GM23338 (cell line): Measurements from ENCODE around the gene TTC27. TPM values are rescaled to one million over a fixed set of nuclear protein-coding genes. Genes with fewer than 3 reads are reported as not detected.

Experiments
- ATAC-seq: fragments of 200-7000 bp; cut with Tn5 transposase; 3 replicates; pipeline ENCODE4 v1.9.1; 2020
- DNase-seq: peaks from one replicate; pipeline ENCODE4 v3.0.0-alpha.2; 2015; ENCODE audit warnings: low spot score
- H2AFZ ChIP-seq: fragments of 200-600 bp; sonication (generic); 2 replicates; pipeline ENCODE4 v1.8.0; 2016; ENCODE audit warnings: antibody characterized with exemption, mild to moderate bottlenecking, moderate library complexity
- H3F3A ChIP-seq: fragments of 200-600 bp; sonication (generic); replicated peaks from 2 replicates; pipeline ENCODE4 v1.8.0; 2017; ENCODE audit warnings: antibody characterized with exemption, mixed run types, low read depth
- H3K27ac ChIP-seq: fragments of 200-600 bp; sonication (generic); 2 replicates; pipeline ENCODE4 v1.6.1; 2016; ENCODE audit warnings: low read depth
- H3K27me3 ChIP-seq: fragments of 200-600 bp; sonication (generic); 2 replicates; pipeline ENCODE4 v1.8.0; 2016; ENCODE audit warnings: mild to moderate bottlenecking, mixed run types, moderate library complexity; ENCODE audit not compliant: insufficient read depth
- H3K36me3 ChIP-seq: fragments of 200-600 bp; sonication (generic); 2 replicates; pipeline ENCODE4 v1.8.0; 2016; ENCODE audit warnings: mild to moderate bottlenecking; ENCODE audit not compliant: insufficient read depth
- H3K4me1 ChIP-seq: fragments of 200-600 bp; sonication (generic); 2 replicates; pipeline ENCODE4 v1.8.0; 2016; ENCODE audit warnings: mild to moderate bottlenecking, moderate library complexity; ENCODE audit not compliant: insufficient read depth
- H3K4me2 ChIP-seq: fragments of 200-600 bp; sonication (generic); 2 replicates; pipeline ENCODE4 v1.7.1; 2017; ENCODE audit warnings: mixed run types
- H3K4me3 ChIP-seq: fragments of 200-600 bp; sonication (generic); 2 replicates; pipeline ENCODE4 v1.6.1; 2016; ENCODE audit warnings: mixed run types
- H3K79me2 ChIP-seq: fragments of 200-600 bp; sonication (generic); replicated peaks from 2 replicates; pipeline ENCODE4 v1.8.0; 2017; ENCODE audit warnings: mild to moderate bottlenecking; ENCODE audit not compliant: insufficient read depth
- H3K9me2 ChIP-seq: fragments of 200-600 bp; sonication (generic); 2 replicates; pipeline ENCODE4 v1.8.0; 2017; ENCODE audit not compliant: insufficient read depth
- H4K20me1 ChIP-seq: fragments of 200-600 bp; sonication (generic); replicated peaks from 2 replicates; pipeline ENCODE4 v1.8.0; 2017; ENCODE audit warnings: mild to moderate bottlenecking; ENCODE audit not compliant: insufficient read depth
- H3K27ac Mint-ChIP-seq: 2 replicates; pipeline ENCODE4 v1.8.0; 2020; ENCODE audit warnings: inconsistent platforms, mild to moderate bottlenecking, moderate library complexity, mixed read lengths
- H3K27me3 Mint-ChIP-seq: 3 replicates; pipeline ENCODE4 v1.8.0; 2022; ENCODE audit warnings: low read depth, mild to moderate bottlenecking, moderate library complexity, mixed read lengths, inconsistent platforms; ENCODE audit not compliant: insufficient read depth, poor library complexity
- H3K36me3 Mint-ChIP-seq: 3 replicates; pipeline ENCODE4 v1.8.0; 2021; ENCODE audit warnings: low read depth, mild to moderate bottlenecking, inconsistent platforms, moderate library complexity, mixed read lengths
- H3K4me1 Mint-ChIP-seq: 3 replicates; pipeline ENCODE4 v1.8.0; 2020; ENCODE audit warnings: mild to moderate bottlenecking, inconsistent platforms, mixed read lengths
- H3K4me3 Mint-ChIP-seq: 3 replicates; pipeline ENCODE4 v1.8.0; 2021; ENCODE audit warnings: moderate library complexity, mild to moderate bottlenecking, inconsistent platforms, mixed read lengths
- H3K9me3 Mint-ChIP-seq: 3 replicates; pipeline ENCODE4 v1.8.0; 2020; ENCODE audit warnings: moderate library complexity, mild to moderate bottlenecking, inconsistent platforms, mixed read lengths
- CREB1 ChIP-seq: fragments of 250-450 bp; sonication (Bioruptor Pico); IDR thresholded peaks from 2 replicates; pipeline ENCODE4 v1.5.0; 2020; ENCODE audit warnings: low read depth, mild to moderate bottlenecking, moderate library complexity
- CTCF ChIP-seq, 2 experiments: fragments of 200-600 bp in 1 of 2; sonication (generic) in 1 of 2; conservative IDR thresholded peaks; 2 replicates each; pipeline versions ENCODE4 v1.5.1 to v1.6.1; 2016 to 2017; ENCODE audit warnings: antibody characterized with exemption in 2 of 2, low read depth in 2 of 2, mild to moderate bottlenecking in 2 of 2, moderate library complexity in 1 of 2
- EZH2 ChIP-seq: fragments of 200-600 bp; sonication (generic); IDR thresholded peaks from one replicate; pipeline ENCODE4 v1.8.0; 2017; ENCODE audit warnings: antibody characterized with exemption, mild to moderate bottlenecking, low read depth; ENCODE audit not compliant: unreplicated experiment
- EZH2phosphoT487 ChIP-seq: fragments of 200-600 bp; sonication (generic); IDR thresholded peaks from one replicate; pipeline ENCODE4 v1.8.1; 2018; ENCODE audit warnings: antibody characterized with exemption; ENCODE audit not compliant: unreplicated experiment
- JUNB ChIP-seq: IDR thresholded peaks from one replicate; pipeline ENCODE4 v1.6.1; 2016; ENCODE audit warnings: antibody characterized with exemption; ENCODE audit not compliant: unreplicated experiment
- NANOG ChIP-seq: IDR thresholded peaks from 2 replicates; pipeline ENCODE4 v1.6.1; 2016; ENCODE audit warnings: antibody characterized with exemption, borderline replicate concordance
- POLR2AphosphoS5 ChIP-seq: IDR thresholded peaks from 2 replicates; pipeline ENCODE4 v1.6.1; 2016; ENCODE audit warnings: antibody characterized with exemption, low read depth
- STAT1 ChIP-seq: IDR thresholded peaks from one replicate; pipeline ENCODE4 v1.6.1; 2016; ENCODE audit warnings: antibody characterized with exemption; ENCODE audit not compliant: unreplicated experiment
- ZNF114 ChIP-seq: fragments of 250-450 bp; sonication (Bioruptor Pico); IDR thresholded peaks from 2 replicates; pipeline ENCODE4 v1.5.0; 2020; ENCODE audit warnings: mild to moderate bottlenecking, moderate library complexity
- ZNF331 ChIP-seq: fragments of 250-450 bp; sonication (Bioruptor Pico); IDR thresholded peaks from 2 replicates; pipeline ENCODE4 v1.5.0; 2020; ENCODE audit warnings: low read depth, mild to moderate bottlenecking, moderate library complexity
- ZNF462 ChIP-seq: fragments of 250-450 bp; sonication (Bioruptor Pico); IDR thresholded peaks from 2 replicates; pipeline ENCODE4 v1.5.0; 2020; ENCODE audit warnings: mild to moderate bottlenecking, moderate library complexity
- polyA plus RNA-seq: library from polyadenylated mRNA; unstranded; fragments of >200 nt; fragmentation: Nextera tagmentation; extraction: Ambion mirVana; gene quantifications from 2 replicates; pipeline ENCODE4 v1.2.1, GENCODE V29; 2016
- total RNA-seq: library from RNA; depleted of rRNA; stranded (reverse); fragments of >200 nt; shearing (Covaris generic); gene quantifications from 2 replicates; pipeline ENCODE4 v1.2.3, GENCODE V29; 2014
- TF ChIP-seq, protein P1 (sequence below): IDR thresholded peaks from 2 replicates; pipeline ENCODE4 v1.6.1; 2016; ENCODE audit warnings: antibody characterized with exemption
- TF ChIP-seq, protein P2 (sequence below): IDR thresholded peaks from one replicate; pipeline ENCODE4 v1.6.1; 2018; ENCODE audit warnings: antibody characterized with exemption; ENCODE audit not compliant: unreplicated experiment

The TTC27 gene
- total and polyA plus RNA-seq, 2 experiments from 2014 or later = 11.8 to 41.3 TPM

GRCh38 chr2:32768387-32769174 is 140.7 kb downstream of the TTC27 start:
- no peak for TF ChIP-seq STAT1
- no peak for TF ChIP-seq POLR2AphosphoS5
- TF ChIP-seq CREB1 = no peak
- TF ChIP-seq ZNF462 (CRISPR knock-in tag) = no peak
- TF ChIP-seq CTCF (conservative IDR thresholded peaks at IDR 0.05; ENCODE audit: low read depth in 2 of 2) = no peak
- TF ChIP-seq ZNF331 = no peak
- TF ChIP-seq, protein P1, sequence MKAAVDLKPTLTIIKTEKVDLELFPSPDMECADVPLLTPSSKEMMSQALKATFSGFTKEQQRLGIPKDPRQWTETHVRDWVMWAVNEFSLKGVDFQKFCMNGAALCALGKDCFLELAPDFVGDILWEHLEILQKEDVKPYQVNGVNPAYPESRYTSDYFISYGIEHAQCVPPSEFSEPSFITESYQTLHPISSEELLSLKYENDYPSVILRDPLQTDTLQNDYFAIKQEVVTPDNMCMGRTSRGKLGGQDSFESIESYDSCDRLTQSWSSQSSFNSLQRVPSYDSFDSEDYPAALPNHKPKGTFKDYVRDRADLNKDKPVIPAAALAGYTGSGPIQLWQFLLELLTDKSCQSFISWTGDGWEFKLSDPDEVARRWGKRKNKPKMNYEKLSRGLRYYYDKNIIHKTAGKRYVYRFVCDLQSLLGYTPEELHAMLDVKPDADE = no peak
- no peak for TF ChIP-seq JUNB
- TF ChIP-seq EZH2phosphoT487 = no peak
- no peak for TF ChIP-seq NANOG
- TF ChIP-seq, protein P2, sequence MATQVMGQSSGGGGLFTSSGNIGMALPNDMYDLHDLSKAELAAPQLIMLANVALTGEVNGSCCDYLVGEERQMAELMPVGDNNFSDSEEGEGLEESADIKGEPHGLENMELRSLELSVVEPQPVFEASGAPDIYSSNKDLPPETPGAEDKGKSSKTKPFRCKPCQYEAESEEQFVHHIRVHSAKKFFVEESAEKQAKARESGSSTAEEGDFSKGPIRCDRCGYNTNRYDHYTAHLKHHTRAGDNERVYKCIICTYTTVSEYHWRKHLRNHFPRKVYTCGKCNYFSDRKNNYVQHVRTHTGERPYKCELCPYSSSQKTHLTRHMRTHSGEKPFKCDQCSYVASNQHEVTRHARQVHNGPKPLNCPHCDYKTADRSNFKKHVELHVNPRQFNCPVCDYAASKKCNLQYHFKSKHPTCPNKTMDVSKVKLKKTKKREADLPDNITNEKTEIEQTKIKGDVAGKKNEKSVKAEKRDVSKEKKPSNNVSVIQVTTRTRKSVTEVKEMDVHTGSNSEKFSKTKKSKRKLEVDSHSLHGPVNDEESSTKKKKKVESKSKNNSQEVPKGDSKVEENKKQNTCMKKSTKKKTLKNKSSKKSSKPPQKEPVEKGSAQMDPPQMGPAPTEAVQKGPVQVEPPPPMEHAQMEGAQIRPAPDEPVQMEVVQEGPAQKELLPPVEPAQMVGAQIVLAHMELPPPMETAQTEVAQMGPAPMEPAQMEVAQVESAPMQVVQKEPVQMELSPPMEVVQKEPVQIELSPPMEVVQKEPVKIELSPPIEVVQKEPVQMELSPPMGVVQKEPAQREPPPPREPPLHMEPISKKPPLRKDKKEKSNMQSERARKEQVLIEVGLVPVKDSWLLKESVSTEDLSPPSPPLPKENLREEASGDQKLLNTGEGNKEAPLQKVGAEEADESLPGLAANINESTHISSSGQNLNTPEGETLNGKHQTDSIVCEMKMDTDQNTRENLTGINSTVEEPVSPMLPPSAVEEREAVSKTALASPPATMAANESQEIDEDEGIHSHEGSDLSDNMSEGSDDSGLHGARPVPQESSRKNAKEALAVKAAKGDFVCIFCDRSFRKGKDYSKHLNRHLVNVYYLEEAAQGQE = no peak
- TF ChIP-seq EZH2 = no peak
- no peak for TF ChIP-seq ZNF114 (CRISPR knock-in tag)
- ATAC-seq = no peak

More at GRCh38 chr2:32768387-32769174, 140.7 kb downstream of the TTC27 start:
- Mint-ChIP-seq H3K4me3 (no peak overlapping the region), H3K27me3 (no peaks in the 10 kb centered on the region), H3K4me1 (peaks cover 6% of the 10 kb centered on the region; the same call in 2 of the 3 replicates), H3K27ac (no peak overlapping the region), H3K36me3 (no peaks in the 10 kb centered on the region), H3K9me3 (no peaks in the 10 kb centered on the region)
- DNase-seq = no peak
- no peaks in the 10 kb centered on the region for H3K27me3 ChIP-seq
- no peaks in the 10 kb centered on the region for H3F3A ChIP-seq
- H3K4me1 ChIP-seq = no peaks in the 10 kb centered on the region
- H3K9me2 ChIP-seq = peaks cover 4% of the 10 kb centered on the region; the same call in 1 of the 2 replicates
- H4K20me1 ChIP-seq = no peaks in the 10 kb centered on the region
- no peak overlapping the region for H2AFZ ChIP-seq
- no peak overlapping the region for H3K4me3 ChIP-seq
- no peaks in the 10 kb centered on the region for H3K36me3 ChIP-seq
- no peak overlapping the region for H3K4me2 ChIP-seq
- no peak overlapping the region for H3K27ac ChIP-seq
- no peaks in the 10 kb centered on the region for H3K79me2 ChIP-seq
